Measurements from ENCODE around the gene BCL11A.

GRCh38 chr2:60423505-60423904 is 129.9 kb downstream of the BCL11A start:
- TF ChIP-seq POLR2AphosphoS5 (IDR thresholded peaks at IDR 0.05; ENCODE audit: borderline replicate concordance, low read depth, low read length) = no peak
- TF ChIP-seq EZH2 (IDR thresholded peaks at IDR 0.05) = no peak
- TF ChIP-seq FOXP2 (optimal IDR thresholded peaks at IDR 0.05; ENCODE audit: control extremely low read depth, extremely low read length, insufficient read depth) = no peak

Measured in SK-N-MC (cell line).